Endothelial cell of umbilical vein (primary cell): ENCODE measurements around the gene SYN1.

Source experiments
- EZH2 ChIP-seq: IDR thresholded peaks from 2 replicates; pipeline ENCODE4 v1.6.1; 2012; ENCODE audit warnings: borderline replicate concordance, low read depth, mild to moderate bottlenecking, moderate library complexity, low read length, inconsistent platforms; ENCODE audit not compliant: severe bottlenecking
- FOS ChIP-seq: IDR thresholded peaks from 2 replicates; pipeline ENCODE4 v1.6.1; 2011; ENCODE audit warnings: mild to moderate bottlenecking, low read length, moderate library complexity, borderline replicate concordance; ENCODE audit not compliant: insufficient read depth
- JUN ChIP-seq: IDR thresholded peaks from 2 replicates; pipeline ENCODE4 v1.6.1; 2011; ENCODE audit warnings: borderline replicate concordance, low read depth; ENCODE audit not compliant: insufficient read length, insufficient read depth
- MYC ChIP-seq: IDR thresholded peaks from one replicate; pipeline ENCODE4 v1.6.1; 2011; ENCODE audit warnings: mild to moderate bottlenecking, low read depth, low read length
- POLR2A ChIP-seq: IDR thresholded peaks from 2 replicates; pipeline ENCODE4 v1.6.1; 2012; ENCODE audit warnings: low read depth, mild to moderate bottlenecking, control low read depth, low read length
- TF ChIP-seq, protein P1 (sequence below), 2 donors: IDR thresholded peaks; 1 replicate in 1 of 2; 2 replicates in 1 of 2; pipeline ENCODE4 v1.5.1; 2011; ENCODE audit warnings: low read length in 2 of 2, mild to moderate bottlenecking in 2 of 2, moderate library complexity in 2 of 2, control low read depth in 1 of 2, inconsistent platforms in 1 of 2, low read depth in 1 of 2; ENCODE audit not compliant: insufficient read depth in 1 of 2; ENCODE audit errors: extremely low read depth in 1 of 2
- TF ChIP-seq, protein P2 (sequence below): IDR thresholded peaks from 2 replicates; pipeline ENCODE4 v1.6.1; 2011; ENCODE audit not compliant: insufficient read depth, insufficient read length

DNA sequence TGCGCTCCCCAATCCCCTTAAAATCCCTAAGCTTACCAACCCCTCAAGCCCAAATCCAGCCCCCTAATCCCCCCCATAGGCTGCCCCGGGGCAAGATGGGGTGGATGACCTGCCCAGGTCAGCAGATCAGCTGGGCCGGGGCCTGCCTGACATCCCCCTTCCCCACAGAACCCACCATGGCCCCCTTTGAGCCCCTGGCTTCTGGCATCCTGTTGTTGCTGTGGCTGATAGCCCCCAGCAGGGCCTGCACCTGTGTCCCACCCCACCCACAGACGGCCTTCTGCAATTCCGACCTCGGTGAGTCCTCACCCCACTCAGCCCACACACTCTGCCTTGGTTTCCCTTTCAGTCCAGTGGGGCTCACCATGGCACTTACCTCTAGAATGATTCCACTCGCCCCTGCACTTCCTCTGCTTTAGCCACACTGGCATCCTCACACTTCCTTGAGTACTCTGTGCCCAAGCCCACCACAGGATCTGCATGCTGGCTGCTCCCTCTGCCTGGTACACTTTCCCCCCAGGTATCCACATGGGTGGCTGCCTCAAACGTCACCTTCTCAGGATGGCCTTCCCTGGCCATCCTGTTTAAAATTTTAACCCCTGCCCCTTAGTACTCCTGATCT lies 36.3 kb downstream of the SYN1 start:
- TF ChIP-seq, protein P1, sequence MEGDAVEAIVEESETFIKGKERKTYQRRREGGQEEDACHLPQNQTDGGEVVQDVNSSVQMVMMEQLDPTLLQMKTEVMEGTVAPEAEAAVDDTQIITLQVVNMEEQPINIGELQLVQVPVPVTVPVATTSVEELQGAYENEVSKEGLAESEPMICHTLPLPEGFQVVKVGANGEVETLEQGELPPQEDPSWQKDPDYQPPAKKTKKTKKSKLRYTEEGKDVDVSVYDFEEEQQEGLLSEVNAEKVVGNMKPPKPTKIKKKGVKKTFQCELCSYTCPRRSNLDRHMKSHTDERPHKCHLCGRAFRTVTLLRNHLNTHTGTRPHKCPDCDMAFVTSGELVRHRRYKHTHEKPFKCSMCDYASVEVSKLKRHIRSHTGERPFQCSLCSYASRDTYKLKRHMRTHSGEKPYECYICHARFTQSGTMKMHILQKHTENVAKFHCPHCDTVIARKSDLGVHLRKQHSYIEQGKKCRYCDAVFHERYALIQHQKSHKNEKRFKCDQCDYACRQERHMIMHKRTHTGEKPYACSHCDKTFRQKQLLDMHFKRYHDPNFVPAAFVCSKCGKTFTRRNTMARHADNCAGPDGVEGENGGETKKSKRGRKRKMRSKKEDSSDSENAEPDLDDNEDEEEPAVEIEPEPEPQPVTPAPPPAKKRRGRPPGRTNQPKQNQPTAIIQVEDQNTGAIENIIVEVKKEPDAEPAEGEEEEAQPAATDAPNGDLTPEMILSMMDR (IDR thresholded peaks at IDR 0.05; ENCODE audit: extremely low read depth in 1 of 2, insufficient read depth in 1 of 2, low read depth in 1 of 2, low read length in 2 of 2) = no peak
- TF ChIP-seq MYC (no peak), JUN (no peak), POLR2A (no peak), EZH2 (no peak), FOS (no peak)
- TF ChIP-seq, protein P2, sequence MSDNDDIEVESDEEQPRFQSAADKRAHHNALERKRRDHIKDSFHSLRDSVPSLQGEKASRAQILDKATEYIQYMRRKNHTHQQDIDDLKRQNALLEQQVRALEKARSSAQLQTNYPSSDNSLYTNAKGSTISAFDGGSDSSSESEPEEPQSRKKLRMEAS = no peak
